HL-60 (cell line): ENCODE measurements around the gene CLEC4M.

ENCODE experiments used
- DNase-seq, 2 experiments: peaks; one replicate each; pipeline ENCODE4 v3.0.0-alpha.2; 2010 to 2020; ENCODE audit warnings: low read depth in 1 of 2, low spot score in 1 of 2
- H3K27ac ChIP-seq: fragments of 250-450 bp; sonication (Bioruptor Pico); replicated peaks from 2 replicates; pipeline ENCODE4 v1.5.1; 2020; ENCODE audit warnings: mild to moderate bottlenecking, moderate library complexity
- H3K27me3 ChIP-seq: fragments of 250-450 bp; sonication (Bioruptor Pico); 2 replicates; pipeline ENCODE4 v1.5.1; 2021; ENCODE audit warnings: mild to moderate bottlenecking, moderate library complexity; ENCODE audit not compliant: insufficient read depth, poor library complexity, severe bottlenecking
- H3K4me3 ChIP-seq: replicated peaks from 2 replicates; pipeline ENCODE4 v1.5.1; 2011; ENCODE audit warnings: mild to moderate bottlenecking, control low read depth, low read length; ENCODE audit not compliant: insufficient read depth
- CTCF ChIP-seq: IDR thresholded peaks from one replicate; pipeline ENCODE4 v1.5.1; 2011; ENCODE audit warnings: low read length, control low read depth, inconsistent platforms; ENCODE audit not compliant: insufficient read depth
- GABPA ChIP-seq: IDR thresholded peaks from 2 replicates; pipeline ENCODE4 v1.6.1; 2012; ENCODE audit warnings: low read depth
- POLR2AphosphoS5 ChIP-seq: IDR thresholded peaks from 2 replicates; pipeline ENCODE4 v1.6.1; 2012; ENCODE audit warnings: low read depth
- REST ChIP-seq: IDR thresholded peaks from 2 replicates; pipeline ENCODE4 v1.6.1; 2012; ENCODE audit warnings: low read depth; ENCODE audit not compliant: insufficient replicate concordance
- SPI1 ChIP-seq: IDR thresholded peaks from 2 replicates; pipeline ENCODE4 v1.6.1; 2012; ENCODE audit warnings: low read depth, mild to moderate bottlenecking, borderline replicate concordance

CLEC4M gene

GRCh38 chr19:7730286-7731217, 32.5 kb upstream of the CLEC4M start:
- Histone ChIP-seq H3K27me3 (peaks cover 3% of the 10 kb centered on the region), H3K27ac (no peak overlapping the region), H3K4me3 (no peak overlapping the region)
- no peak for TF ChIP-seq SPI1
- no peak for TF ChIP-seq POLR2AphosphoS5
- no peak for TF ChIP-seq CTCF
- TF ChIP-seq REST = no peak
- no peak for TF ChIP-seq GABPA
- no peak for DNase-seq

GRCh38 chr19:7731218-7731595, 31.8 kb upstream of the CLEC4M start:
- TF ChIP-seq POLR2AphosphoS5 (no peak), SPI1 (no peak), CTCF (no peak), REST (no peak), GABPA (no peak)
- H3K4me3 ChIP-seq = no peak overlapping the region
- peaks cover 3% of the 10 kb centered on the region for H3K27me3 ChIP-seq
- H3K27ac ChIP-seq = no peak overlapping the region
- DNase-seq = no peak

GRCh38 chr19:7731615-7732014, 31.4 kb upstream of the CLEC4M start:
- no peak for DNase-seq
- H3K27ac ChIP-seq = no peak overlapping the region
- H3K4me3 ChIP-seq = no peak overlapping the region
- peaks cover 3% of the 10 kb centered on the region for H3K27me3 ChIP-seq
- TF ChIP-seq POLR2AphosphoS5 (no peak), REST (no peak), SPI1 (no peak), GABPA (no peak), CTCF (no peak)
